Kidney glomerular epithelial cell (primary cell): ENCODE data around the gene TRIM4.
"Not testable (repeated sequence)": the region's sequence is repeated elsewhere in the genome, so short reads cannot be mapped to it uniquely, and the experiment has no call there.

Experiments used
- DNase-seq: peaks from one replicate; lab custom pipeline; 2025; lab: John Stamatoyannopoulos, UW

TRIM4 gene

GRCh38 chr7:99920149-99920548 lies 819 bp upstream of the TRIM4 start:
- DNase-seq = no peak

- DNase-seq = no peak
These were observed 433 bp upstream of the TRIM4 start for GRCh38 chr7:99919814-99920112.

GRCh38 chr7:99910976-99911375 lies 8.4 kb downstream of the TRIM4 start:
- DNase-seq = no peak

GRCh38 chr7:99901581-99901980 lies 17.7 kb downstream of the TRIM4 start:
- no peak for DNase-seq

- no peak for DNase-seq
These were observed 19.4 kb downstream of the TRIM4 start for GRCh38 chr7:99899830-99900519.

- no peak for DNase-seq
These were observed 20.5 kb downstream of the TRIM4 start for GRCh38 chr7:99898836-99899235.

GRCh38 chr7:99898023-99898357 lies 21.3 kb downstream of the TRIM4 start:
- no peak for DNase-seq

- DNase-seq = no peak
These were observed 21.9 kb downstream of the TRIM4 start for GRCh38 chr7:99897322-99898022.

- no peak for DNase-seq
These were observed 24.6 kb downstream of the TRIM4 start for GRCh38 chr7:99894738-99895137.

- DNase-seq = no peak
These were observed 26.1 kb downstream of the TRIM4 start for GRCh38 chr7:99893280-99893679.

- not testable (repeated sequence) for DNase-seq
These were observed 29.0 kb downstream of the TRIM4 start for GRCh38 chr7:99890348-99890747.

- DNase-seq = not testable (repeated sequence)
These were observed 31.0 kb downstream of the TRIM4 start for GRCh38 chr7:99888366-99888765.

GRCh38 chr7:99881370-99881769 lies 38.0 kb downstream of the TRIM4 start:
- DNase-seq = no peak

- DNase-seq = no peak
These were observed 42.4 kb downstream of the TRIM4 start, which contains the start of gene OR2AE1 for GRCh38 chr7:99876933-99877332. OR2AE1 (minus strand) TSS chr7:99877033; CDS start chr7:99877033, 0 bp downstream.

GRCh38 chr7:99876491-99876890 lies 42.8 kb downstream of the TRIM4 start:
- DNase-seq = no peak

- DNase-seq = no peak
These were observed 51.1 kb downstream of the TRIM4 start for GRCh38 chr7:99868246-99868645.

GRCh38 chr7:99867477-99867876 lies 51.9 kb downstream of the TRIM4 start:
- DNase-seq = not testable (repeated sequence)

- no peak for DNase-seq
These were observed 55.4 kb downstream of the TRIM4 start for GRCh38 chr7:99863847-99864440.

GRCh38 chr7:99860281-99861127 lies 58.8 kb downstream of the TRIM4 start:
- peak; percentile 34 for DNase-seq

GRCh38 chr7:99855236-99855635 lies 64.1 kb downstream of the TRIM4 start:
- no peak for DNase-seq

- no peak for DNase-seq
These were observed 70.7 kb downstream of the TRIM4 start for GRCh38 chr7:99848420-99849216.

- no peak for DNase-seq
These were observed 75.0 kb downstream of the TRIM4 start for GRCh38 chr7:99844328-99844727.
